Measurements from ENCODE around the gene IPO11.

DNA sequence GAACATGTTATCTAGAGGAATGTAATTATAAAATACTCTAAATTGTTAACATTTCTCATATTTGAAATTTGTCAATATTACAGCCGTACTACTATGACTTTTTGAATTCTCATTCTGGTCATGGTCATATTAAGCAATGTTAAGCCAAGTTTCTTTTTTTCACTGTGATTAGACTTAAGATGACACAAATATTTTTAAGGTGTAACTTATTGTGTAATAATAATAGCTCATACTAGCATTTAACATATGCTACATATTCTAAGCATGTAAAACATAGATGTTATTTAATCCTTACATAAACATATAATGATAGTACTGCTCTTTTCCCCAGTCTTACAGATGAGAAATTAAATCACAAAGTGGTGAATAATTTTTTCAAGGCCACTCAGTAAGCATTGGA is 130.2 kb downstream of the IPO11 start:
- TF ChIP-seq EZH2phosphoT487 (conservative IDR thresholded peaks at IDR 0.05; ENCODE audit: low read length), result no peak
- no peak for TF ChIP-seq CTCF (IDR thresholded peaks at IDR 0.05; ENCODE audit: insufficient read depth, low read length, poor library complexity, severe bottlenecking)
